Smooth muscle cell of the brain vasculature (primary cell): ENCODE data around the gene DHRS3.

Experiments used
- DNase-seq: peaks from one replicate; pipeline ENCODE4 v3.0.0-alpha.2; 2012; ENCODE audit warnings: low read depth, low spot score

DHRS3 gene

DNA sequence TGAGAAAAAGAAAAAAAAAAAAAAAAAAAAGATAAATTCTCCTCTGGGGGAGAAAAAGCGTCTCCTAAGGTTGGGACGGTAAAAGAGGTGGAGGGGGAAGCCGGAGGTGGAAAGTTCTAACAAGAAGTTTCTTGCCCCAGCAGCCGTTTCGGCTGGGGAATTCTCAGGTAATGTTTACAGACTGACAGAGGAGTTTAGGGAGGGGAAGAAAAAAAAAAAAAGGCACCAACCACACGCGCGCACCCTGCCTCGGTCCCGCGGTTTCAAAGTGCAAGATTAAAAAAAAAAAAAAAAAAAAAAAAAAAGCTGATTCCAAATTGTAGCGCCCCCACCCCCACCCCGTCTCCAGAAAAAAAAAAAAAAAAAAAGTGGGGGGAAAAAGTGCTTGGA is 504 bp downstream of the DHRS3 start:
- no peak for DNase-seq

DNA sequence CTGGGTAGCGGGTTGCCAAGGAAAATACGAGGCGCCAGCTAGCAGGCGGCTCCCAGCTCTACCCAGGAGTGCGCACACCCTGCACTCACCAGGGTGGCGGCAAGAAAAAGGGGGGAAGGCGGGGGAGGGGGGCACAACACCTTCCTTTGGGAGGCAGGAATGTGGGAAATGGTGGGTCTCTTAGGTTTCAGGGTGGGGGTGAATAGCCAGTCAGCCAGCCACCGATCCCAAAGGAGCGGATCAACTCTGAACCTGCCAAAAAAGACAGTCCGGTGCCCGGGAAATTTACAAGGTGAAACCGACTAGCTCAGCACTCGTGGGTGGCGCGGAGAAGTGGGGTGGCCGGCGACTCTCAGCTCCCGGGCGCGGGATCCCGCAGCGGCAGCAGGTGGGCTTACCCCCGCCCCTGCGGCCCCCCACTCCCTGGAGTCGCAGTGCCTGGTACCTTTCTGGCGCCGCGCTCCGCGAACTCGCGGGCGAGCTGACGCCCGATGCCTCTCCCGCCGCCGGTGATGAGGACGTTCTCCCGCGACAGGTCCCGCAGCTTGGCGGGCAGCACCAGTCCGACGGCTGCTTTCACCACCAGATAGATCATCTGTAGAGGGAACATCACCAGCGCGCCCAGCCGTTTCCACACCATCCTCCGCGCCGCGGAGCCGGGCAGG is 1.2 kb downstream of the DHRS3 start:
- no peak for DNase-seq

DNA sequence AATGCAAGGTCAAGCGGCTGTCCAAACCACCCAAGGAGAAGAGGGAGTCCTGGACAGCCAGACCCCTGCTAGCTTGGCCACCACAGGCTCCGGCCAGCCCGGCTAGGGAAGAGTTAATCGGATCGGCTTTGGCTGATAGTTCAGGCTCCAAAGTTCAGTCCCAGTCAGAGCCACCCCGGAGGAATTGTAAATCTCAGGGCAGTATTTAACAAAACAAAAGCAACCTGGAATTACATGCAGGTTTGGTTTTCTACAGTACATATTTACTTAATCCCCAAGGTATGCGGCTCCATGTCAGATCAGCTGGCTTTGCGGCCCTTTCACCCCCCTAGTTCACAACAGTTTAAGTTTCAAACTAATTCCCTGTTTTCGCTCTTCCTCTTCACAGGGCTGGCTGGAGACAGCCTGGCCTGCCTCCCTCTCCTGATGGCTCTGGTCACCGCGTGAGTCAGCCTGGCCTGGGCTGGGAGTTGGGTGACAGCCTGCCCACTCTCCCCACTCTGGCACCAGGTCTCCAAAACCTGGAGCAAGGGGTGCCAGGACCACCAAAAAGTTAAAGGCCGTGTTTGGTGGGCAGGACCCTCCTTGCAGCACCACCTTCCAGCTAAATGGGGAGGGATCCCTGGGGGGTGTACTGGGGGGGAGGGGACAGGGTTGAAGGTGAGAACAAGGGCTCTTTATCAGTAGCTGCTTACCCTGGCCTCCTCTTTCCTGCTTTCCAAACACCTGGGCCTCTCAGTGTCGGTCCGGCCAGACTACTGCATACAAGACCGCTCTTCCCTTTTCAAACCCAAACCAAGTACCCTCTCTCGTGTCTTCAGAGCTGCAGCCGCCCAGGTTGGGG is 1.9 kb downstream of the DHRS3 start:
- no peak for DNase-seq

DNA sequence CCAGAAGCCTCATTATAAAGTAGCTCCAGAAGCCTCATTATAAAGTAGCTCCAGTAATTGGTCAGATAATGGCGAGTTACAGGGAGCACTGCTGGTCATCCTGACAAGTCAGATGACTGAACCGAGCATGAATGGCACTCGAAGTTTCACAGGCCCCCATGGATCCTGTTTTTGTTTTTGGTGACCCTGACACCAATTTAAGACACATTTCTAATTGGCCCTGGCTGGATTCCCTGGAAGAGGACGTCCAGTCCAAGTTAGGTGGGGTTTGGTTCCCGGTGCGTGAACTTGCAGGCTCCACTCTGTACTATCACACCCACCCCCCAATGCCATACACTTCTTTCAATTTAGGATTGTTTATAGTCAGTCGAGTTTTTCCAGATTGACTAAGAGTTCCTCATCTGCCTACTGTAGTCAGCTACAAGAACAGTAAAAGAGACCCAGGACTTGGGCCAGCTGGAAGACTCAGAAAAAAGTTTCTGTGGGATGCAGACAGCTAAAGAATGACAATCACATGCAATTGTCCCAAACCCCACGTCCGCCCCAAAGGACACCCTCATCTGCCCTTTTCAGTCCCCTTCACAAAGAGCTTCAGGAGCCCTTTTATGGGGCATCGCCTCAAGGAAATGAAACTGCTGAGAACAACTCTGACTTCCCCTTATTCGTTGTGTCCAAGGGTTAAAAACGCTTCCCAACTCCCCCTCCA is 2.7 kb downstream of the DHRS3 start:
- no peak for DNase-seq

DNA sequence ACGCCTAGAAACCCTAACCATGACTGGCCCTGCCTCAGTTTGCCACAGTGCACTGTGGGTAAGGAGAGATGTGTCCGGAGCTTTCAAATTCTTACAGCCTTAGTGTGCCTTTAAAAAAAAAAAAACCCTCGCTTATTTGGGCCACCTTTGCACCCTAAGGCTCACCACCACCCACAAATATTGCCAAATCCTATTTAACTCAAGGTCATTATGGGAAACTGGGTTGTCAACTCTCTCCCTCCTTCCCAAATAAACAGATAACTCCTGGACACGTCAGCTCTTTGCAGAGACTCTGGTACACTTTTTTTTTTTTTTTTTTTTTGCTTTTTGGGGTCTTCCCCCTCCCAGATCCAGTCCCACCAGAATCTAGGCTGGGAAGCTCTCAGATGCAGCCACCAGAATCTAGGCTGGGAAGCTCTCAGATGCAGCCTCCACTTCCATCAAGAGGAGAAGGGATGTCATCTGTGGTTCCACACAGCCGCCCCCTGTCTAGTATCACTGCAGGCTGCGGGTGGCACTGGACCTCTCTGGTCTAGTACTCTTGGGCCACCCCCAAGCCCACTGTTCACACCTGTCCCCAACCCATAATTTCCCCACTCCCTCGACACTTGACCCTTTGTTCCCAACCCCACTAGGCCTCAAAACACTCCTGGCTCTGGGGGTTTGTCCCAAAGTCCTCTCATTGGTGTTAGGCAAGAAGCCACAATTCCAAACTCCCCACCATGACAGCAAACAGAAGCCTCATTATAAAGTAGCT is 3.4 kb downstream of the DHRS3 start:
- DNase-seq: no peak

DNA sequence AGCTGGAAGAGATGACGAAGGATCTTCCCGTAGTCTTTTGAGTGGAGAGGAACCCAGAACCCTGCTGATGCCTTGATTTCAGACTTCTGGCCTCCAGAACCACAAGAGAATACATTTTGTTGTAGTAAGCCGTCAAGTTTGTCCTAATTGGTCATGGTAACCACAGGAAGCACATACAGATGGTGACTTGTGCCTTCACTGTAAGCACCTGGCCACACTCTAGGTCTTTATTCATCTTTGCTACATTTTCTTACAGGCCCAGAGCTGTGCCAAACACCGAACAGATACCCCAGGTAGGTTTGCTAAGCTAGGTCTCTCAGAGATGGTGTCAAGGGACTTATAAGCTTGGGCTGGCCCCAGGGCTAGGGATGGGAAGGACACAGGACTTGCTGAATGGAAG is 4.8 kb downstream of the DHRS3 start:
- no peak for DNase-seq

DNA sequence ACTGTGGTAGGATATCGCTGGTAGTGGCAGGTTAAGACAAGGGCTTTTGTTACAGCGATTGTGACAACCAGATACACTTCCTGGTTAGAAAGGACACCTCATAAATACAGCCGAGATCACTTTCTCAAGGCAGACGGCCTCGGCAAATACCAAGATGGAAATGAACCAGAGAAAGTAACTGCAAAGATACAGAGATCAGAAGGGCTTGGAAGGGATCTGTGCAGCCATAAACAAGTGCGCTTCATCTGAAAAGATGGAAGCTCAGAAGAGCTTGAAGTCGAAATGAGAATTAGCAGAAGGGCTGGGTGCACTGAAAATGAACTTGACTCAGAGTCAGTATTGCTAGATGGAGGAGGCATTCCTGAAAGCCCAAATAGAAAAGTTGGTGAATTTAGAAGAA is 7.1 kb downstream of the DHRS3 start:
- DNase-seq: no peak

DNA sequence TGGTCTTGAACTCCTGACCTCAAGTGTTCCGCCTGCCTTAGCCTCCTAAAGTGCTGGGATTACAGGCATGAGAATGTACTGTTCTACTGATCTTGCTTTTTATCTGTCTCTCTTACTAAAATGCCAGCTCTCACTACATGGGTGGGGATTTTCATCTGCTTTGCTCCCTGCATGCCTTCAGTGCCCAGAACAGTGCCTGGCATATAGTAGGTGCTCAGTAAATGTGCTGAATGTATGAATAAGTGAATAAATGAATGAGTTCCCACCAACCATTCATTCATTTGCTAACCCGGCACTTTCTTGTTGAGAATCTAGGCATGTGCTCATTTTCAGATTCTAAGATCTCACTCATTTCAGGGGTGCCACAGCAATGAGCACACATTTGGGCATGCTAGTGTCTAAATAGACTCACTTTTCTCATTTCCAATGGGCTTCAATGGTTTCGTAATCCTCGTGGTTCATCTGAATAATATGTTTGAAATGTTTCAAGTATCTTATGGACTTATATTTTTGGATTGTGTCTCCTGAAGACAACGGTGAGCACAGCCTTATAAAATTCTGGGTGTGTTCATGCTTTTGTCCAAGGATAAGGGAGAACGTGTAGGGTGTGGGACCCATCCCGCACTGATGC is 7.6 kb downstream of the DHRS3 start:
- DNase-seq: no peak

DNA sequence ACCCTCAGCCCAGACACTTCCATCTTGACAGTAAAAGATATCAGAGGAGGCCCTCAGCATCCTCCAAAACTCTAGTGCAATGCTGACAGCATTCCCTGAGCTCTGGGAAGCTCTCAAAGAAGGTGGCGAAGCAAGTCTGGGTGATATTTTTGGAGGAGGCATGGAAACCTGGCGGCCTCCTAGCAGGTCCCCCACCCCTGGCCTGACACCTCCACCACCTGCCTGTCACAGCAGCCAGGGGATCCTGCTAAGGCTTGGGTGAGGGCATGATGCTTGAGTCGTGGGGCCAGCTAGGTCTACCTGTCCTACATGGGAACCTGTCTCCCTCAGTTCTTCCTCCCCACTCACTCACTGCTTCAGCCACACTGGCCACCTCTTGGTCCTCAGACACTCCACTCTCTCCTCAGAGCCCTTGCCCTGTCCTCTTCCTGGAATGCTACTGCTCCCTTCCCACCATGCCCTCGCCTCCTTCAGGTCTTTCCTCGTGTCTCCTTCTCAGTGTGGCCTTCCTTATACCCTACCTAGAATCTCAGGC is 8.5 kb downstream of the DHRS3 start:
- DNase-seq: no peak

DNA sequence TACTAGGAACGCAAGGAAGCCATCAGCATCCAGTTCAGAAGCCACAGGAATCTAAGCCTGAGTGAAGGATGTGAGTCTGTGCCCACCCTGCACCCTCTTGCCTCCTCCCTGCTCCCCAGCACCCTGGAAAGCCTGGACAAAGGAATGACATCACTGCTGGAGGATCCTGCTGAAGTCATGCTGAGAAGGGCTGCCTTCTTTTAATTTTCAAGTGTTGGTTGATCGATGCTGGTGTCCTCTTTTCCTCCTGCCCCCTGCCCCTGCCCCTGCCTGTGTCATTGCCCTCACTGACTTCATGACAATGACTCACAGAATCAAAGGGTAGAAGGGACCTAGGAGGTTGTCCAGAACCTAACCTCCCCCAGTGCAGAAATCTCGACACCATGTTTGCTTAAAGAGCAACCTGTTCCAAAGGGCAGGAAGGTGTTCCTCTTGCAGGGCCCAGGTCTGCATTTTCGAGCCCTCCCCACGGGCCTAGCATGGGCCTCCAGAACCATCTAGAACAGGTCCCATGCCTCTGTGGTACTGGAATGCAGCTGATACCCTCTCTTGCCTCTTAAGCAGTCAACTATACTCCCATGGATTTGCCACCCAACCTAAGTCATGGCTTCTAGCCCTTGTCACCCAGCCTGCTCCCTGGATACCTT is 9.6 kb downstream of the DHRS3 start:
- DNase-seq: no peak

DNA sequence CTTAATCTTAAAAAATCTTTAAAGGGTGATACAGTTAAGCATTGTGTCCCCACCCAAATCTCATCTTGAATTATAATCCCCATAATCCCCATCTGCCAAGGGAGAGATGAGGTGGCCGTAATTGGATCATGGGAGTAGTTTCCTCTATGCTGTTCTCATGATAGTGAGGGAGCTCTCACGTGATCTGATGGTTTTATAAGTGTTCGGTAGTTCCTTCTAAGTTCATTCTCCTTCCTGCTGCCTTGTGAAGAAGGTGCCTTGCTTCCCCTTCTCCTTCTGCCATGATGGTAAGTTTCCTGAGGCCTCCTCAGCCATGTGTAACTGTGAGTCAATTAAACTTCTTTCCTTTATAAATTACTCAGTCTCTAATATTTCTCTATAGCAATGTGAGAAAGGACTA is 10.7 kb downstream of the DHRS3 start:
- no peak for DNase-seq

DNA sequence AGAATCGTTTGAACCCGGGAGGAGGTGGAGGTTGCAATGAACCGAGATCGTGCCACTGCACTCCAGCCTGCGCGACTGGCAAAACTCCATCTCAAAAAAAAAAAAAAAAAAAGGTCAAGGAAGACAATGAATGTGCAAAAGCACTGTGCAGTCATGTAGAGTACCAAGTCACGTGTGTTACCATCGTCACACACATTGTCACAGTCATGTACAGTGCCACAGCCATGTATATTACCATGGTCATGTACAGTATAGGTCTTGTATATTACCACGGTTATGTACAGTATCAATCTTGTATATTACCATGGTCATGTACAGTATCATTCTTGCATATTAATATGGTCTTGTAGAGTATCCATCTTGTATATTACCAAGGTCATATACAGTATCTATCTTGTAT is 13.0 kb downstream of the DHRS3 start:
- no peak for DNase-seq

DNA sequence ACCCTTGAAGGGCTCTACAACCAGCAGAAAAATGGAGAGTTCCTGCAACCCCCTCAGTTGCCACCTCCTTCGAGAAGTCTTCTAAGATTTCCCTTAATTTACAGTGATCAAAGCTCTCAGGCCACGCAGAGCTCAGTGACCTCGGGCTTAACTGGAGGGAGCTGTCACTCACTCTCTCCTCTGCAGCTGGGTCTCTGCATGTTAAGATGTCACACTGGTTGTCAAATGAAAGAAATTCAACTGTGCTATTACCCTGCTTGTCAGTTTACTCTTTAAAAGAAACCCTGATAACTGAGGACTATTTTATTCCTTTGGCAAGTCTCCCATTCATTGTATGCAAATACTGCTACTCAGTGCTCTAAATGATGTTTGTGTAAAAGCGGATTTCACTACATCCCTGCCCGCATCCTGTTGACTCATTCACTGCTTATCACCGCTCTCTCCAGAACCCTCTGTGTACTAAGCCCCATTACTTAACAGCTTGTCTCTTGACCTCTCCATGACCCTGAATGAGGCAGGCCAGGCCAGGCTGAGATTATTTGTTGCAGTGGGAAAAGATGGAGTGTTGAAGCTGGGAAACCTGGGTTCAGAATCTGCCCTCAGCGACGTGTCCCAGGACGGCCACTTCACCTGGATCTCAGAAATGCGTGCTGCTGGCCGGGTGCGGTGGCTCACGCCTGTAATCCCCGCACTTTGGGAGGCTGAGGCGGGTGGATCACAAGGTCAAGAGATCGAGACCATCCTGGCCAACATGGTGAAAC is 13.7 kb downstream of the DHRS3 start:
- DNase-seq: peak; percentile 28

DNA sequence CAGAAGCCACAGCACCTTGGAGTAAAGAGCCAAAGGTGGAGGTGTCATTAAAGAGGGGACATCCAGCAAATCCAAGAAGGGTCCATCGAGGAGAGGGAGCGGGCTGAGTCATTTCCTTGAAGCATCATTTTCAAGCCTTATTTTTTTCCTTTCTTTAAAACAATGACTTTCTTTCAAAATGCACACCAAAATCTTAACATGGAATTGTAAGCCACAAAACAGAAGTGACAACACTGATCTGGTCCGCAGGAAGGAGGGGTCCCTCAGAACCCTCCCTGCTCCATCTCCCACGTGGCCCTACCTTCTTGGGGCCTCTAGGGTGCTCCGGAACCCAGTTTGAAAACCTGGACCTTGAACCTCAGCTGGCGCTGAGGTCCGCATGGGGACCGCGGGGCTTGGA is 14.8 kb downstream of the DHRS3 start:
- DNase-seq: no peak

DNA sequence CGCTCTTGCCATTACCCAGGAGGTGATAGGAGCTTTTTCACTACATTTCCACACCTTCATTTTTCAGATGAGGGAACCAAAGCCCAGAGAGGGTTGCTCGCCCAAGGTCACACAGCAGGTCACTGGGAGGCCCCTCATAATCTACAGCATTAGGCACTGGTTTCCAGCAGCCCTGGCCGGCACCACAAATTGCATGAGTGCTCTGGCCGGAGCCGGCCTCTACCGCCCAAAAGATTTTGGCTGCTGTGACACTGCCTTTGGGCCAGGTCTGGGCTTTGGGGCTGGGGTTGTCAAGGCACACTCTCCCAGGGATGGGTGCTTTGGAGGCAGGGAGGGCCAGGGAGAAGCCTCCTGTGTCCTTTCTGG is 15.4 kb downstream of the DHRS3 start:
- no peak for DNase-seq

DNA sequence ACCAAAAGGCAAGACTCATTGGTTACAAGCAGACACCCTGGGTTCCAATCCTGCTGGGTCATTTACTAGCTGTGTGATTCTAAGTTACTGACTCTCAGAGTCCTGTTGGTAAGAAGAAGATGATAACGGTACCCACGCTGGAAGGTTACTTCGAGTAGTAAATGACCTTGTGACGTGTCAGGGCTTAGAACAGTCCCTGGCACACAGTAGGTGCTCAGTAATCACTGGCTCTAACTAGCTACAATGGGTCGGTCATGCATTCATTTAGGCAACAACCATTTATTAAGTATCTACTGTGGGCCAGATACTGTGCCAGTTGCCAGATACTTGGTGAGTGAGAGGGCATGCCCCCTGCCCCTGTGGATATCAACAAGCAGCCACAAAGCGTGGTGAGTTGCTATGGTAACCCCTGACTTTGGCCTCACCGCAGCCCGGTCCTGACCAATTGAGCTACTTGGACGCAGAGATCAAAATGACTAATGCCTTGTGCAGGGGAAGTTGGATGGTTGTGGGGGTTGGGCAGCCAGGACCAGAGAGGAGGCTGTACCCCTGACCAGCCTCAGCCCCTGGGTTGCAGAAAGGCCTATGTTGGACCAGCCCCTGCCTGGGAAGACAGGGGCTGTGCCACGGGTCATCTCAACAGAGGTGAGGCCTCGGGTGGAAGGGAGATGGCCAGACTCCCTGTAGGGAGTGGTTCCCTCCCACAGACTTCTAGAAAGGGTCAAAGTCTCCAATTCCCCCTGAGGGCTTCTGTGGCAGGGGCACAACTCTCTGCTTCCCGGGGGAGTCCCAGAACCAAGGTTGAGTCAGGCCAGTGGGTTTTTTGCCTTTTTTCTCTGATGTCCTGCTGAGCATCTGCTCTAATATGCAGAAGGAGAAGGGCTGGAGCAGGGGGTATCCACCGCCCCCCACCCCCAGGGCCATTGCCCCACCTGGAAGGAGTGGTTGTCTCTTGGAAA is 16.0 kb downstream of the DHRS3 start:
- DNase-seq: peak; percentile 28

DNA sequence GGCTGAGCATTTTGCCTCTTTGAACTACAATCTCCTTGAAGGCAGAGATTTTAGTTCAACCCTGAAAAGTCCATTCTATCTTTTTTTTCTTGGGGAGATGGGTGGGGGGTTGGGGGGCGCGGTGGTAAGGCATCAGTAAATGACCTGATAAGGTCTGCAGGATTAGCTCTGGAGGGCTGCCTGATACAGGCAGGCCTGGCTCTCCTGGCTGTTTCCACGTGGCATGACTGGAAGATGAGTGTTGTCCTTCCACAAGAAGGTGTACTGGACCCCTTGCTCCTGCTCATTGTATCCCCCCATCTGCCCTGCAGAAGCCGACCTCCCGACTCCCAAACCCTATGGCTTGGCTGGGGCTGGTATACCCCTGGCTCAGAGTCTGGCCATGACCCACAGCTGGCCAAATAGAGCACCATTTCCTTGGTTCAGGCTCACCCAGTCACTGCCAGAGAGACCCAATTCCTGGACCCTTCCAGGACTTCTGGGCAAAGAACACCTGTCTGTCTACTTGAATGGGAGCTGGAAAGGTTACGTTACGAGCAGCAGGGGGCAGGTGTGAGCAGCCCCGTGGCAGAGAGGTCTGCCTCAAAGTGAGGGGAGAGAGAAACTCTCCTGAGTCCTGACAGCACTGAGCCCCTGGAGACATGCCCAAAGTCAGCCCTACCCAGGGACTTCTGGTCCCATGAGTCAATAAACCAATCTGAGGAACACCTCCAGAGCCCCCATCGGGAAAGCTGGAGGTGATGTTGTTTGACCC is 17.0 kb downstream of the DHRS3 start:
- no peak for DNase-seq

DNA sequence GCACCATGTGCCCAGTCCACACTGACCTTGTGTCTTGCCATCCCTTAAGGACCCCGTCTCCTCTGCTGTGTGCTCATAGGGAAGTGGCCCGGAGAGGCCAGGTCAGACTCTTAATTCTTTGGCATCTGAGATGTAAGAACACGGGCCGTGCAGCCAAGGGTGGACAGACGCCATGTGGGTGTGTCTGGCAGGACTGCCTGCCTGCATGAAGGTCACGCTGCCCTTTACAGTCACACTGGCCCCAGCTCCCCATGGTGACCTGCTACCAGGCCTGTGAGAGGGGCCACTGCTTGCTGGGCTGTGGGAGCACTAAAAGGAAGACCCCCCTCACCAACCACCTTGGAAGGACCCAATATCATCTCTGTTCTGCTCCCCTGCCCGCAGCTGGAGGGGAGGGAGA is 17.7 kb downstream of the DHRS3 start:
- DNase-seq: no peak
